Kidney epithelial cell (primary cell): ENCODE measurements around the gene CELF5. TPM values are rescaled to one million over a fixed set of nuclear protein-coding genes. Genes with fewer than 3 reads are reported as not detected.

ENCODE experiments used
- DNase-seq: peaks from one replicate; pipeline ENCODE4 v3.0.0-alpha.2; 2010; ENCODE audit warnings: low read depth
- H3K27me3 ChIP-seq: 2 replicates; pipeline ENCODE4 v1.6.0; 2011; ENCODE audit warnings: low read length; ENCODE audit not compliant: control insufficient read depth, insufficient read depth
- H3K36me3 ChIP-seq: 2 replicates; pipeline ENCODE4 v1.5.1; 2011; ENCODE audit warnings: low read length; ENCODE audit not compliant: control insufficient read depth, insufficient read depth
- H3K4me3 ChIP-seq: 2 replicates; pipeline ENCODE4 v1.5.1; 2011; ENCODE audit warnings: low read depth, mild to moderate bottlenecking, control low read depth, low read length
- CTCF ChIP-seq: IDR thresholded peaks from 2 replicates; pipeline ENCODE4 v1.5.1; 2011; ENCODE audit warnings: mild to moderate bottlenecking, moderate library complexity, low read length, control low read depth, inconsistent platforms; ENCODE audit not compliant: insufficient read depth, poor library complexity, severe bottlenecking
- total RNA-seq: library from RNA; depleted of rRNA; stranded (reverse); fragments of >200 nt; gene quantifications from 2 replicates; pipeline ENCODE4 v1.2.3, GENCODE V29; 2015

CELF5 gene
- total RNA-seq, 1 donor from 2014 or later = 0.17 TPM

GRCh38 chr19:3266092-3266693, 41.7 kb downstream of the CELF5 start:
- Histone ChIP-seq H3K4me3 (no peak overlapping the region), H3K36me3 (no peaks in the 10 kb centered on the region), H3K27me3 (peaks cover 31% of the 10 kb centered on the region)
- DNase-seq = no peak
- no peak for TF ChIP-seq CTCF

- no peak overlapping the region for H3K4me3 ChIP-seq
- peaks cover 38% of the 10 kb centered on the region for H3K27me3 ChIP-seq
- DNase-seq = no peak
- no peak for TF ChIP-seq CTCF
- H3K36me3 ChIP-seq = no peaks in the 10 kb centered on the region
Measured at GRCh38 chr19:3266792-3267514, 42.5 kb downstream of the CELF5 start.

GRCh38 chr19:3268326-3268725, 43.9 kb downstream of the CELF5 start:
- Histone ChIP-seq H3K36me3 (no peaks in the 10 kb centered on the region), H3K27me3 (peaks cover 38% of the 10 kb centered on the region), H3K4me3 (no peak overlapping the region)
- DNase-seq = no peak
- TF ChIP-seq CTCF = no peak

GRCh38 chr19:3268763-3269162, 44.3 kb downstream of the CELF5 start:
- no peak overlapping the region for H3K4me3 ChIP-seq
- no peaks in the 10 kb centered on the region for H3K36me3 ChIP-seq
- no peak for DNase-seq
- TF ChIP-seq CTCF = no peak
- H3K27me3 ChIP-seq = peaks cover 42% of the 10 kb centered on the region

- Histone ChIP-seq H3K36me3 (no peaks in the 10 kb centered on the region), H3K4me3 (no peak overlapping the region), H3K27me3 (peaks cover 55% of the 10 kb centered on the region)
- TF ChIP-seq CTCF = no peak
- DNase-seq = no peak
Measured at GRCh38 chr19:3269916-3270671, 45.6 kb downstream of the CELF5 start.
